K562 (cell line): ENCODE measurements around the gene GNG7. TPM values are rescaled to one million over a fixed set of nuclear protein-coding genes. Genes with fewer than 3 reads are reported as not detected.
A peak's percentile ranks its signal among the peaks of the same experiment; 100 is the strongest.

Experiments used
- ATAC-seq: fragments of 200-7000 bp; cut with Tn5 transposase; 3 replicates; pipeline ENCODE4 v1.9.1; 2020; ENCODE audit warnings: moderate library complexity
- BruUV-seq: library from RNA; stranded (reverse); fragments of 400-500 nt; replicated peaks from 2 replicates; lab custom pipeline; 2021; lab: Mats Ljungman, UMichigan
- CTCF ChIA-PET: fragments of 300-600 bp; formaldehyde crosslinking; extraction: SDS; loops from one replicate; lab custom pipeline; 2021; ENCODE audit warnings: low intra/inter-chr PET ratio; lab: Yijun Ruan, JAX
- POLR2A ChIA-PET: fragments of 300-600, 350-650 bp; sonication (Branson Sonifier 250); formaldehyde crosslinking; extraction: SDS; loops from one replicate; lab custom pipeline; 2021; ENCODE audit warnings: antibody characterized with exemption, inconsistent platforms; lab: Yijun Ruan, JAX
- DNase-seq, 4 experiments: peaks; one replicate each; pipeline versions ENCODE4 v3.0.0 to v3.0.0-alpha.2; 2011 to 2018; ENCODE audit warnings: low spot score in 3 of 4, mixed read lengths in 3 of 4; ENCODE audit errors: extremely low read depth in 1 of 4
- FAIRE-seq: peaks from 2 replicates; lab custom pipeline; 2011; peaks lifted over from hg19 to GRCh38; lab: Jason Lieb, UNC
- H2AFZ ChIP-seq: 2 replicates; pipeline ENCODE4 v1.6.0; 2011; ENCODE audit warnings: low read depth, low read length, control low read depth, inconsistent platforms
- H3K27ac ChIP-seq: fragments of 200-600 bp; 3 replicates; pipeline ENCODE4 v1.8.0; 2011; ENCODE audit warnings: low read depth, mild to moderate bottlenecking, control low read depth, inconsistent platforms, low read length, moderate library complexity, mixed read lengths; ENCODE audit errors: extremely low read depth
- H3K27me3 ChIP-seq, 2 experiments: fragments of 300-600 bp in 1 of 2; 2 replicates in 1 of 2; 3 replicates in 1 of 2; pipeline versions ENCODE4 v1.6.0 to v1.8.0; 2011; ENCODE audit warnings: inconsistent platforms in 2 of 2, low read length in 2 of 2, mild to moderate bottlenecking in 1 of 2, mixed read lengths in 1 of 2, moderate library complexity in 1 of 2; ENCODE audit not compliant: control insufficient read depth in 2 of 2, insufficient read depth in 2 of 2
- H3K36me3 ChIP-seq: fragments of 300-600 bp; 3 replicates; pipeline ENCODE4 v1.8.0; 2011; ENCODE audit warnings: mild to moderate bottlenecking, low read length, inconsistent platforms; ENCODE audit not compliant: control insufficient read depth, insufficient read depth
- H3K4me1 ChIP-seq, 2 experiments: fragments of 200-600 bp in 1 of 2; replicated peaks in 1 of 2; 2 replicates in 1 of 2; 3 replicates in 1 of 2; pipeline versions ENCODE4 v1.5.1 to v1.8.0; 2011; ENCODE audit warnings: inconsistent platforms in 2 of 2, low read length in 2 of 2, mild to moderate bottlenecking in 1 of 2, mixed read lengths in 1 of 2, moderate library complexity in 1 of 2; ENCODE audit not compliant: control insufficient read depth in 2 of 2, insufficient read depth in 2 of 2
- H3K4me2 ChIP-seq: 2 replicates; pipeline ENCODE4 v1.6.1; 2011; ENCODE audit warnings: low read length, control low read depth, inconsistent platforms, mixed read lengths; ENCODE audit not compliant: insufficient read depth
- H3K4me3 ChIP-seq: fragments of 200-600 bp; sonication (generic), shearing (Covaris generic); 2 replicates; pipeline ENCODE4 v1.5.1; 2016; ENCODE audit warnings: control low read depth, inconsistent platforms
- H3K79me2 ChIP-seq: fragments of 200-600 bp; 3 replicates; pipeline ENCODE4 v1.8.0; 2011; ENCODE audit warnings: low read length, inconsistent platforms; ENCODE audit not compliant: control insufficient read depth, insufficient read depth
- H3K9ac ChIP-seq, 2 experiments: 2 replicates each; pipeline versions ENCODE4 v1.6.0 to v1.6.1; 2011; ENCODE audit warnings: low read depth in 2 of 2, low read length in 2 of 2, control low read depth in 1 of 2, inconsistent platforms in 1 of 2, mild to moderate bottlenecking in 1 of 2, mixed read lengths in 1 of 2; ENCODE audit not compliant: insufficient read depth in 1 of 2
- H3K9me1 ChIP-seq: one replicate; pipeline ENCODE4 v1.6.0; 2011; ENCODE audit warnings: inconsistent platforms, mild to moderate bottlenecking, low read length, moderate library complexity; ENCODE audit not compliant: control insufficient read depth, insufficient read depth
- H3K9me3 ChIP-seq: replicated peaks from 2 replicates; pipeline ENCODE4 v1.5.1; 2011; ENCODE audit warnings: low read depth, low read length, inconsistent platforms; ENCODE audit not compliant: control insufficient read depth, insufficient read depth
- H4K20me1 ChIP-seq: replicated peaks from 2 replicates; pipeline ENCODE4 v1.6.1; 2011; ENCODE audit warnings: low read length, inconsistent platforms, mixed read lengths; ENCODE audit not compliant: control insufficient read depth, insufficient read depth
- CBX3 ChIP-seq, 2 experiments: IDR thresholded peaks; 1 replicate in 1 of 2; 2 replicates in 1 of 2; pipeline ENCODE4 v1.6.1; 2012; ENCODE audit warnings: inconsistent platforms in 2 of 2, low read length in 2 of 2, borderline replicate concordance in 1 of 2, control low read depth in 1 of 2
- GABPB1 ChIP-seq: sonication (generic); formaldehyde crosslinking; IDR thresholded peaks from 2 replicates; pipeline ENCODE4 v1.8.0; 2022; ENCODE audit warnings: mild to moderate bottlenecking, missing genetic modification reagents
- HNRNPH1 ChIP-seq: fragments of 200-400 bp; formaldehyde crosslinking; optimal IDR thresholded peaks from 2 replicates; pipeline ENCODE3; 2017; ENCODE audit warnings: low read depth, mild to moderate bottlenecking, low read length, moderate library complexity
- NFIC ChIP-seq: fragments of 450-650 bp; IDR thresholded peaks from 2 replicates; pipeline ENCODE4 v1.6.1; 2017; ENCODE audit warnings: mild to moderate bottlenecking, inconsistent platforms
- PHF20 ChIP-seq: fragments of 450-650 bp; IDR thresholded peaks from 2 replicates; pipeline ENCODE4 v1.6.1; 2018; ENCODE audit not compliant: partially characterized antibody
- SPI1 ChIP-seq: IDR thresholded peaks from 2 replicates; pipeline ENCODE4 v1.6.1; 2011; ENCODE audit warnings: low read depth, low read length, control low read depth, borderline replicate concordance
- ZNF121 ChIP-seq: sonication (generic); formaldehyde crosslinking; conservative IDR thresholded peaks from 2 replicates; pipeline ENCODE4 v1.8.0; 2022; ENCODE audit warnings: missing genetic modification reagents
- ZNF133 ChIP-seq: fragments of 250-450 bp; sonication (Bioruptor Pico); IDR thresholded peaks from 2 replicates; pipeline ENCODE4 v1.4.0; 2020; ENCODE audit warnings: mild to moderate bottlenecking
- ZNF57 ChIP-seq: fragments of 450-650 bp; formaldehyde crosslinking; IDR thresholded peaks from 2 replicates; pipeline ENCODE4 v1.4.0; 2020; ENCODE audit warnings: mild to moderate bottlenecking, moderate library complexity
- WGBS: fragments of 100-300 bp; shearing (Covaris generic); methylation state at CpG from one replicate; pipeline ENCODE4 v1.1.6; 2016; ENCODE audit warnings: low coverage, mixed read lengths; ENCODE audit not compliant: insufficient coverage; ENCODE audit errors: missing lambda C conversion rate; 5-methylcytosine and 5-hydroxymethylcytosine counted together
- in situ Hi-C: fragments of 300-500 bp; cut with MboI; formaldehyde crosslinking; loops from 4 replicates; pipeline ENCODE4 v1.15.0; 2018; ENCODE audit warnings: inconsistent platforms, mixed read lengths
- intact Hi-C: fragments of 100-400 bp; cut with micrococcal nuclease; formaldehyde crosslinking; loops from 2 replicates; pipeline ENCODE4 v1.14.2; 2022
- polyA plus RNA-seq, 8 experiments: library from polyadenylated mRNA; depleted of rRNA in 4 of 8; stranded (reverse) in 5 of 8; unstranded in 3 of 8; fragments of >200 nt; fragmentation: Nextera tagmentation in 2 of 8; fragmentation: Illumina TruSeq in 1 of 8; extraction: Ambion mirVana in 2 of 8; extraction: Trizol in 1 of 8; gene quantifications; 2 replicates each; pipeline versions ENCODE4 v1.2.1 to v1.2.3, GENCODE V29; 2011 to 2014; ENCODE audit warnings: inconsistent platforms in 1 of 8, missing spikeins in 1 of 8
- total RNA-seq, 7 experiments: library from RNA; depleted of rRNA in 6 of 7; stranded (reverse); fragments of >200 nt in 6 of 7; fragmentation: Illumina TruSeq in 2 of 7; extraction: Trizol in 2 of 7; gene quantifications; 2 replicates each; pipeline versions ENCODE4 v1.2.1 to v1.2.3, GENCODE V29; 2011 to 2021; ENCODE audit warnings: low replicate concordance in 1 of 7

GNG7 gene
- total and polyA plus RNA-seq, 9 of the 15 experiments (the other 6 are each of a cell fraction or from before 2014, with no cell fraction given): 0.01 to 0.20 (median 0.06) TPM; not detected in 1

DNA sequence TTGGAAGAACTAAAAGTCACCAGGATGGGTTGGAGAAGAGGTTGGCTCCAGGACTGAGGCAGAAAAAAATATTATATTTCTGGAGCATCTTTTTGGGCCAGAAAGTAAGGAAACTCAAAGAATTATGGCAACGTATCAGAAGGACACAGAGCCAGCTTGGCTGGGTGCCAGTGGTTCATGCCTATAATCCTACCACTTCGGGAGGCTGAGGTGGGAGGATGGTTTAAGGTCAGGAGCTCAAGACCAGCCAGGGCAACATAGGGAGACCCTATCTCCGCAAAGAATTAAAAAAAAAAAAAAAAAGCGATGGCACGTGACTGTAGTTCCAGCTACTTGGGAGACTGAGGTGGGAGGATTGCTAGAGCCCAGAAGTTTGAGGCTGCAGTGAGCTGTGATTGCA lies 118.5 kb downstream of the GNG7 start:
- Histone ChIP-seq H3K9ac (no peak overlapping the region), H3K9me3 (no peaks in the 10 kb centered on the region), H3K4me3 (no peak overlapping the region), H2AFZ (no peak overlapping the region), H3K27ac (no peak overlapping the region), H3K27me3 (peaks cover 24 to 38% of the 10 kb centered on the region in 2 experiments), H3K36me3 (no peaks in the 10 kb centered on the region)
- no peak for FAIRE-seq
- peak; percentile 74 for TF ChIP-seq NFIC
- TF ChIP-seq ZNF57 (CRISPR knock-in tag): no peak
- TF ChIP-seq, all 486 proteins: peak for 1
- CTCF ChIA-PET: no interaction called here
- POLR2A ChIA-PET: interaction anchor here (0.8 kb wide), 1 partner anchor 108 kb away, joined by 3 read pairs; no protein-coding TSS in a partner anchor
- no peak for DNase-seq
- 0% methylated on average over 2 of the region's 5 CpGs for WGBS
- peaks cover 0 to 16% of the 10 kb centered on the region in 2 experiments; a peak in 2 of 5 replicates for H3K4me1 ChIP-seq
- BruUV-seq: no TSS peak
- no peak for ATAC-seq
- in situ Hi-C loops (no loop called here), intact Hi-C loops (no loop called here)
- no peaks in the 10 kb centered on the region for H3K9me1 ChIP-seq
- H4K20me1 ChIP-seq: no peaks in the 10 kb centered on the region
- no peak overlapping the region for H3K4me2 ChIP-seq
- no peaks in the 10 kb centered on the region for H3K79me2 ChIP-seq

DNA sequence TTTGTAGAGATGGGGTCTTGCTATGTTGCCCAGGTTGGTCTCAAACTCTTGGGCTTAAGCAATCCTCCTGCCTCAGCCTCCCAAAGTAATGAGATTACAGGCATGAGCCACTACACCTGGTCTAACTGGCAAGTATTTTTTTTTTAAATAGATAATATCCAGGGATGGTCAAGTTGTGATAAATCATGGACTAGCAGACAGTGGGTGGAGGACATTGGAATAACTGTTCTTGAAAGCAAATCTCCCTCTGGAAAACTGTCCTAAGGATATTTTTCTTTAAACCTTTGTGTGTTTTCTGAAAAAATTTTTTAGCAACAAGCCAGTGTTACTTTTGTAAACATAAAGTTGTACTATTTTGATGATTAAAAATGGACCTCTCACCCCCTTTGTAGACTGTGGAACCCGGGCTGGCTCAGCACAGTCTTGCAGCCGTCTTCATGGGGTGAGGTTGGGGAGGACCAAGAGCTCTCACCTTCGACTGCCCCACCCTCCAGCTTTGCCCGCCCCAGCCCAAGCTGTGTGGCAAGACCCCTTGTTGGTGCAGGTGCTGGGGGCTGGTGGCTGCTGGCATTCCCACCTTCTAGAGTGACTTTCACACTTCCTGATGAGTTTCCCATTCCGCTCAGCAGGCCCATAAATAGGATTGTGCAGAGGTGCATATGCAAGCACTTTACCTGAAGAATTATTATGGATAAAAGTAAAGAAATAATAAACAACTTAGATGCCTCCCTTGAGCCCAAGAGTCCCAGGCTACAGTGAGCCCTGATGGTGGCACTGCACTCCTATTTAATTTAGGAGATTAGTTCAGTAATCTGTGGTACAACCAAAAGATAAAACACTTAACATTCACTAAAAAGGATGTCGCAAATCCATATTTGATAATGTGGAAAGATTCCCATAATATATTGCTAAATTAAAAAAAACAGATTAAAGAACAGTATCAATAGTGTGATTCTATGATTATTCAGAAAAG lies 119.2 kb downstream of the GNG7 start:
- H3K9me3 ChIP-seq: no peaks in the 10 kb centered on the region
- BruUV-seq: no TSS peak
- no peak overlapping the region for H3K27ac ChIP-seq
- H3K4me2 ChIP-seq: no peak overlapping the region
- 2% methylated on average over 6 of the region's 6 CpGs for WGBS
- H3K79me2 ChIP-seq: no peaks in the 10 kb centered on the region
- no peak overlapping the region for H3K4me3 ChIP-seq
- POLR2A ChIA-PET: no interaction called here
- ATAC-seq (no peak), FAIRE-seq (no peak)
- H4K20me1 ChIP-seq: no peaks in the 10 kb centered on the region
- H2AFZ ChIP-seq: no peak overlapping the region
- CTCF ChIA-PET: interaction anchor here (2.8 kb wide), 1 partner anchor 28 kb away, joined by 10 read pairs; no protein-coding TSS in a partner anchor
- intact Hi-C loops: no loop called here
- no peaks in the 10 kb centered on the region for H3K9me1 ChIP-seq
- no peak overlapping the region for H3K9ac ChIP-seq
- H3K36me3 ChIP-seq: no peaks in the 10 kb centered on the region
- no peak for TF ChIP-seq GABPB1 (CRISPR knock-in tag)
- no peak for TF ChIP-seq ZNF133
- no peak for TF ChIP-seq PHF20
- TF ChIP-seq CBX3 (IDR thresholded peaks at IDR 0.05; ENCODE audit: borderline replicate concordance in 1 of 2, low read length in 2 of 2): peak in 1 of 2 experiments; percentile 70; a peak in 1 of 3 replicates
- peak; percentile 77; the same call in 1 of the 2 replicates for TF ChIP-seq ZNF121 (CRISPR knock-in tag)
- no peak for TF ChIP-seq HNRNPH1
- TF ChIP-seq SPI1: no peak
- TF ChIP-seq, all 486 proteins: peak for 2
- no peak for DNase-seq
- in situ Hi-C loops: no loop called here
- Histone ChIP-seq H3K27me3 (peaks cover 18 to 39% of the 10 kb centered on the region in 2 experiments), H3K4me1 (peaks cover 0 to 21% of the 10 kb centered on the region in 2 experiments; a peak in 2 of 5 replicates)
